GM10847 (cell line): Measurements from ENCODE around the gene NRSN2.

ENCODE experiments used
- POLR2A ChIP-seq: IDR thresholded peaks from 2 replicates; pipeline ENCODE4 v1.6.1; 2011; ENCODE audit not compliant: insufficient read length; ENCODE audit errors: extremely low read depth

NRSN2 gene

GRCh38 chr20:362271-363254 is 15.7 kb downstream of the NRSN2 start:
- no peak for TF ChIP-seq POLR2A

DNA sequence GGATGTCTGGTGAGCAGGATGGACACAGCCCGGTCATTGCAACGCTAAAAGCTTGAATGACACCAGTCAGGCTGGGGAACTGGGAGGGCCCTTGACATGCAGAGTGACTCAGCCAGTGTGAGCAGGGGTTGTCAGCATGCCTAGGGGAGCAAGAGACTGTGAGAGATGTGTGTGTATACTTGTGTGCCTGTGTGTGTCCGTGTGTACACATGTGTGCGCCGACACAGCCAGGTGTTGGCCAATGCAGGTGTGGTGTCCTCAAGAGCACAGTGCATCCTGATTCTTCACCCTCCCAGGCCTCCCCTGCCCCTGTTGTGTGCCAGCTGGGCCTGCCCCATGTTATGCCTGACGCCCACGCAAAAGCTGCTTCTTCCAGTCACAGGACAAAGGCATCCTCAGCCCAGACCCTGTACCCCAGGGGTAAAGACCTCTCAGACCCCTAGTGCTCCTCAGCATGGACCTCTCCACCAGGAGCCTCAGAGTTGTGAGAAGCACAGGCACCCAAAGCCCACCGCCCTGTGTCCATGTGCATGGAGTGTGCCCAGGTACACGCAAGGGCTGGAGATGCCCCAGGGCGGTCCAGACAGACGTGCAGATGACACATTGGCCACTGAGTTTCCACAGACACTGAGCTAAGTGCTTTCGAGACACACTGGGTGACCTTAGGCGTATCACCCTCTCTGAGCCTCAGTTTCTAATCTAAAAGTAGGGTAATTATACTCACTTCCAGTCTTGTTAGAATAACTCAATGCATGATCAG is 16.6 kb downstream of the NRSN2 start:
- TF ChIP-seq POLR2A, result no peak

DNA sequence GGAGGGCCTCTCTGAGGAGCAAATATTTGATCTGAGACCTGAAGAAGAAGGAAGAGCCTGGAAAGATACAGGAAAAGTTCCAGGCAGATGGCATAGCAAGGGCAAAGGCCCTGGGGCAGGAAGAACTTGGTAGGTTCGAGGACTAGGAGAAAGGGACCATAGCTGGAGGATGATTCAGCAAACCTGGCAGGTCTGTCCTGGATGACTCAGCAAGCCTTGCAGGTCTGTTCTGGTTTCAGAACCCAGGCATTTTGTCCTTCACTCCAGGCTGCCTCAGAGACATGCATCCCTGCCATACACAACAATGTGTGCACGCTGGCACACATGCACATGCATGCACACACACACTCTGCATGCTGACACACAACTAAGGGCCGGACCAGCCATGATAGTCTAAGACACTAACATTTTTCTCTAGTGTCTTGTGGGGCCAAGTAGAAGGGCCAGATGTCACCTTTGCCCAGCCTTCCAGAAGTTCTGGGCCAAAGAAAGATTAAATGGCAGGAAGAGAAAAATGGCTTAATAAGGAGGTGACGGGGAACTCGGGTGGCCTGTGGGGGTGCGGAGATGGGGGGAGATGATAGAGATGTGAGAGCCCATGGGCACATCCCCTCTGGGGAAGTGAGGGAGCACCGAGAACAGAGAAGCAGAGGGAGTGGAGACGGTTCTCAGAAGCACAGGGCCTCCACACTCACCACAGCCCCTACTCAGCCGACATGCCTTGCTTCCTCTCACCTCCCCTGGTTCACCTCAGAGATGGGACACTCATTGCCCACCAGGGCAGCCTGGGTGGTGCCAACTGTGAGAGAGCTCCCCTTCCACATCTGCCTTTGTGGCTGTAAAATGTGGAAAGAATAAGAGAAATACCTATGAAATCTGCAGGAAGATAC is 18.2 kb downstream of the NRSN2 start:
- TF ChIP-seq POLR2A, result no peak

- TF ChIP-seq POLR2A, result no peak
These were observed 19.3 kb downstream of the NRSN2 start for GRCh38 chr20:366041-366718.

- TF ChIP-seq POLR2A, result no peak
These were observed 20.0 kb downstream of the NRSN2 start for GRCh38 chr20:366719-367485.

- TF ChIP-seq POLR2A, result no peak
These were observed 20.6 kb downstream of the NRSN2 start for GRCh38 chr20:367486-367887.

- no peak for TF ChIP-seq POLR2A
These were observed 22.0 kb downstream of the NRSN2 start for GRCh38 chr20:368915-369314.

DNA sequence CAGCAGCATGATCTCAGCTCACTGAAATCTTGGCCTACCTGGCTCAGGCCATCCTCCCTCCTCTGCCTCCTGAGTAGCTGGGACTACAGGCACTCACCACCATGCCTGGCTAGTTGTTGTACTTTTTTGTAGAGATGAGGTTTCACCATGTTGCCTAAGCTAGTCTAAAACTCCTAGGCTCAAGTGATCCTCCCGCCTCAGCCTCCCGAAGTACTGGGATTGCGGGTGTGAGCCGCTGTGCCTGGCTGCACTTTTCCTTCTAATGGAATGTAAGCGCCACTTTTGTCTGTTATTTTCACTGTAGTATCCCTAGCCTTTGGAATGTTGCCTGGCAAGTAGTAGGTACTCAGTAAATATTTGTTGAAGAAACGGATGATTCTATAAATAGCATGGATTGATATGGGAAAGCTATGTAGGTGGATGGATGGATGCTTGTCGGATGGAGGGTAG is 23.3 kb downstream of the NRSN2 start:
- TF ChIP-seq POLR2A, result no peak

GRCh38 chr20:370977-371754 is 24.3 kb downstream of the NRSN2 start:
- TF ChIP-seq POLR2A, result no peak

GRCh38 chr20:371755-372542 is 25.0 kb downstream of the NRSN2 start:
- TF ChIP-seq POLR2A, result no peak

- no peak for TF ChIP-seq POLR2A
These were observed 26.4 kb downstream of the NRSN2 start for GRCh38 chr20:373171-373890.
